Fibroblast of skin of scalp (primary cell): ENCODE results near the gene INS.

Source experiments
- DNase-seq: peaks from one replicate; pipeline ENCODE4 v3.0.0-alpha.2; 2013

Gene INS

DNA sequence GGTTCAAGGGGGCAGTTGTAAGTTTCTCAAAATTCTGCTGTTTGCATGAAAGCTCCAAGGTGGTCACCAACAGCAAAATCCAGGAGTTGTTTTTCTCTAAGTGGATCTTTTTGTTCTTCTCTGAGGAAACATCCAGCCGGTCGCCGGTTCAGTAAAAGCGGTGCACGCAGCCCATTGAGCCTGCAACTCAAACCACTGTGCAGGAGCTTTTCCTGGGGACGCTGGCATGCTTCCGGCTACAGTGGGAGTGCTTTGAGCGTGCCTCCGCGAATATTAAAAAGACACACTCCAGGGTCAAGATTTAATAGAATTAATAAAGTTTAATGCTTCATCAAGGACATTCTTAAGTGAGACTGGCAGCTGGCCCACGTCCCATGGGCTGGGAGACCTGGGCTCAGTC is 47.2 kb downstream of the INS start:
- no peak for DNase-seq

DNA sequence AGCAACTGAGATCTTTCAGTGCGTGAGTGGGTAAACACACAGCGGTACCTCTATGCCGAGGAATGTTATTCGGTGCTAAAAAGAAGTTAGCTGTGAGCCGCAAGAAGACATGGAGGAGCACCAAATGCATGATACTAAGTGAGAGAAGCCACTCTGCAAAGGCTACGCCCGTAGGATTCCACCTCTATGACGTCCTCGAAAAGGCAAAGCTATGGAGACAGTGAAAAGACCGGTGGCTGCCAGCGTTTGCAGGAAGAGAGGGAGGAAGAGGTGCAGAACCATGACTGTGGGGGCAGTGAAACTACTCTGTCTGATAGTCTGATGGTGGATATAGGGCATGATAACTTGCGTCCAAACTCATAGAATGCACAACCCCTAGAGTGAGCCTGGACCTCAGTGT is 50.5 kb downstream of the INS start:
- no peak for DNase-seq
